Skeletal muscle satellite cell (primary cell): ENCODE results near the gene ITGB1.
"Not testable (repeated sequence)": the region's sequence is repeated elsewhere in the genome, so short reads cannot be mapped to it uniquely, and the experiment has no call there.

Source experiments
- H3K27me3 ChIP-seq: 2 replicates; pipeline ENCODE4 v1.7.0; 2013; ENCODE audit warnings: low read length; ENCODE audit not compliant: control insufficient read depth, insufficient read depth
- H3K36me3 ChIP-seq: 2 replicates; pipeline ENCODE4 v1.7.0; 2013; ENCODE audit warnings: mild to moderate bottlenecking, control low read depth, low read length; ENCODE audit not compliant: insufficient read depth
- H3K4me1 ChIP-seq: 2 replicates; pipeline ENCODE4 v1.7.0; 2013; ENCODE audit warnings: low read length; ENCODE audit not compliant: control insufficient read depth, insufficient read depth
- H3K4me2 ChIP-seq: 2 replicates; pipeline ENCODE4 v1.7.0; 2013; ENCODE audit warnings: mild to moderate bottlenecking, low read length
- H3K4me3 ChIP-seq: 2 replicates; pipeline ENCODE4 v1.7.0; 2013; ENCODE audit warnings: low read length
- H3K9ac ChIP-seq: 2 replicates; pipeline ENCODE4 v1.7.0; 2013; ENCODE audit warnings: mild to moderate bottlenecking, low read depth, low read length, moderate library complexity
- H3K9me3 ChIP-seq: replicated peaks from 2 replicates; pipeline ENCODE4 v1.7.0; 2013; ENCODE audit warnings: mild to moderate bottlenecking, control low read depth, low read length

Gene ITGB1

DNA sequence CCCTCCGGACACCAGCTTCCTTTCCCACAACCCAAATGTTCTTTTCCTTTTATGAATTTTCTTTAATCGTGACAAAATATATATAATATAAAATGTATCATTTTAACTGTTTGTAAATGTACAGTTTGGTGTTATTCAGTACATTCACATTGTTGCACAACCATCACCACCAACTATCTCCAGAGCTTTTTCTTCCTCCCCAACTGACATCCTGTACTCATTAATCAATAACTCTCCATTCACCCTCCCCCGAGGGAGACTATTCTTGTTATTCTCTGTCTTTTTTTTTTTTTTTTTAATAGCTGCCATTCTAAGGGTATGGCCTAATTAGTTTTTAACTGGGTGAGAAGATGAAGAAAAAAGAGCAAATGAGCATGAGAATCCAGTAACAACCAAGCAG is 30.6 kb upstream of the ITGB1 start:
- no peak overlapping the region for H3K9ac ChIP-seq
- no peaks in the 10 kb centered on the region for H3K36me3 ChIP-seq
- no peak overlapping the region for H3K4me3 ChIP-seq
- H3K27me3 ChIP-seq, result no peaks in the 10 kb centered on the region
- H3K9me3 ChIP-seq, result no peaks in the 10 kb centered on the region
- peaks cover 37% of the 10 kb centered on the region for H3K4me1 ChIP-seq
- H3K4me2 ChIP-seq, result no peak overlapping the region

DNA sequence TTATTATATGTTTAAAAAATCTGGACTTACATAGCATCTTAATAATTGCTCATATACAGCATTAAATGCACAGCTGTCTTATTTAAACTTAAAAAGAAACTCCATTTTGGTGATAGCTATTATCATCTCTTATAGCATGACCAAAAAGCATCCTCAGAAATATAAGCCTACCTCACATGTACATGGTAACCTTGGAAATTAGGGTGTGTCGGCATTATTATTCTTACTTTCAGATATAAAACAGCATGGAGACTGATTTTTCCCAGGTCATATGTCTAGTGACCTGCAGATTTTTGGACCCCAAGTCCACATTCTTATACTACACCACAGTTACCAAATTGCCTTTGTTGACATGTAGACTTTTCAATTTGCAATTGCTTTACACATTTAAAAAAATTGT is 29.1 kb upstream of the ITGB1 start:
- H3K27me3 ChIP-seq, result no peaks in the 10 kb centered on the region
- no peaks in the 10 kb centered on the region for H3K36me3 ChIP-seq
- no peak overlapping the region for H3K9ac ChIP-seq
- H3K9me3 ChIP-seq, result no peaks in the 10 kb centered on the region
- H3K4me1 ChIP-seq, result peaks cover 38% of the 10 kb centered on the region
- H3K4me3 ChIP-seq, result no peak overlapping the region
- H3K4me2 ChIP-seq, result no peak overlapping the region

DNA sequence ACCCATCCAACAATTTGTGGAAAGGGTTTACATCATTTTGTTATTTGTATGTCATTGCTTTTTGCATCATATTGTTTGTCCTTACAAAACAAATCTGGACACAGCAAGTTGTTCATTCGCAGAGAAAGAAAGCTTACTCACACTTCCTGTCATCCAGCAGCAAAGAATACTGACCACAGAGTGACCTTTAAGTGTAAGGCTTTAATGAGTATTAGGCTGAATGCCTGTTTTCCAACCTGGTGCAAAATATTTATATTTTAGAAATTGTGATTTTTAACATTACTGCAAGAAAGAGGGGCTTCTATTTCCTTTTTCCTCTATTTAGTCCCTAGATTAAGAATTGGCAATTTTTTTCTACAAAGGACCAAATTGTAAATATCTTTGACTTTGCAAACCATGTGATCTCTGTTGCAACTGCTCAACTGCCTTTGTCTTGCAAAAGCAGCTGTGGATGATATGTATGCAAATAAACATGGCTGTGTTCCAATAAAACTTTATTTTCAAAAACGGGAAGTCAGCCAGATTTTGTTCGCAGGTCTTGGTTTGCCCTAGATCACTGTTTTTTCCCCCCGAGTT is 27.8 kb upstream of the ITGB1 start:
- Histone ChIP-seq H3K4me3 (no peak overlapping the region), H3K9ac (peak overlapping the region; percentile 27), H3K9me3 (no peaks in the 10 kb centered on the region), H3K4me2 (peak overlapping the region; percentile 31), H3K27me3 (no peaks in the 10 kb centered on the region), H3K36me3 (no peaks in the 10 kb centered on the region), H3K4me1 (peaks cover 51% of the 10 kb centered on the region)

- peaks cover 53% of the 10 kb centered on the region for H3K4me1 ChIP-seq
- H3K9ac ChIP-seq, result peak overlapping the region; percentile 27
- no peaks in the 10 kb centered on the region for H3K27me3 ChIP-seq
- no peaks in the 10 kb centered on the region for H3K9me3 ChIP-seq
- H3K4me3 ChIP-seq, result no peak overlapping the region
- peak overlapping the region; percentile 31 for H3K4me2 ChIP-seq
- H3K36me3 ChIP-seq, result no peaks in the 10 kb centered on the region
These were observed 27.3 kb upstream of the ITGB1 start for GRCh38 chr10:32985341-32985764.

GRCh38 chr10:32984003-32984600 is 26.1 kb upstream of the ITGB1 start:
- Histone ChIP-seq H3K36me3 (no peaks in the 10 kb centered on the region), H3K27me3 (no peaks in the 10 kb centered on the region), H3K4me2 (peak overlapping the region; percentile 54), H3K4me3 (no peak overlapping the region), H3K9me3 (no peaks in the 10 kb centered on the region), H3K4me1 (peaks cover 60% of the 10 kb centered on the region), H3K9ac (peak overlapping the region; percentile 75)

DNA sequence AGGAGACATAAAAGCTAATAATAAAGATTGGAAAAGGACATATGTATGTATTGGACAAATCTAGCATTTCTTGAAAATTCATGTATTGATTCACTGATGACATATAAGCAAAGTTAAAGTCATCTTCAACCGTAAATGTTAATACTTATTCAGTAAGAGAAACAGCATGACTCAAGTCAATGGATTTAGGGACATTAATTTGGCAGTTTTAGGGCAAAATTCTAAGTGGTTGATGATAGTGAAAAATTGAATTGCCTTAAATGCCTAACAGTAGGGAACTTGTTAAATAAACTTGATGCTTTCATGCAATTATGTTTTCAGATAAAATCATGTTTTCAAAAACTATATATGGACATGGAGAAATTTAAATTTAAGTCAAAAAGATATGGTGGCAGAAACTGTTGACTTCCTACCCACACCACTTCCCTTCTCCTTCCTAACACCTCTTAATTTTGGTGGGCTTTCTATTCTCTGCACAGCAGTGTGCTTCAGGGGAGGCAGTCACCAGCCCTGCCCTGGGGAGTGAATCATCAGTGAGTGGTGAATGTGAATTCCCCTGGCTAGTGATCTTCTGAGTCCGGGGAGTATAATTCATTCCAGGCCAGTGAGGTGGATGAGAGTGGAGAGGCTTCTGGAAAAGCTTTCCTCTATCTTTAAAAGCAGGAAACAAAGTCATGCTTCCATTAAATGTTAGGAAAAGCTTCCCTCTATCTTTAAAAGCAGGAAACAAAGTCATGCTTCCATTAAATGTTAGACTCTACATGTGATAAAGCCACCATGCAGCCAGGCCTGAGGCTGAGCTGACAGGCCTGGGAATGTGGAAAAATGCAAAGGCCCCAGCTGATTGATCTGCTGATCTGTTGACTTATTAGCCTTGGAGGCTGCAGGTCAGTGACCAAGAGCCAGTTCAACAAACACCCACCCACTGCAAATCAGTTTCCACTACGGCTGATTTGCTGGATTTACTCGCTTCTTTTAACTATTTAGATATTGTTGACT is 25.2 kb upstream of the ITGB1 start:
- peak overlapping the region; percentile 43 for H3K4me3 ChIP-seq
- peak overlapping the region; percentile 75 for H3K9ac ChIP-seq
- peak overlapping the region; percentile 54 for H3K4me2 ChIP-seq
- H3K4me1 ChIP-seq, result peaks cover 60% of the 10 kb centered on the region
- no peaks in the 10 kb centered on the region for H3K9me3 ChIP-seq
- no peaks in the 10 kb centered on the region for H3K27me3 ChIP-seq
- no peaks in the 10 kb centered on the region for H3K36me3 ChIP-seq

DNA sequence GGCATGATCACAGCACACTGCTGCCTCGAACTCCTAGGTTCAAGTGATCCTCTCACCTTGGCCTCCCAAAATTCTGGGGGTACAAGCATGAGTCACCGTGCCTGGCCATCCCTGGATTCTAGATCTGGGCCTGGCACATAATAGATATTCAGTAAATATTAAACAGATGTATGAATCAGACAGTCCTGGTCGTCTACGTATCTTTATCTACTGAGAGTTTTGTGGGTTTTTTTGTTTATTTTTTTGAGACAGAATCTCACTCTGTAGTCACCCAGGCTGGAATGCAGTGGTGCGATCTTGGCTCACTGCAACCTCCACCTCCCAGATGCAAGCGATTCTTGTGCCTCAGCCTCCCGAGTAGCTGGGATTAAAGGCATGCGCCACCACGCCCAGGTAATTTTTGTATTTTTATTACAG is 24.3 kb upstream of the ITGB1 start:
- no peaks in the 10 kb centered on the region for H3K36me3 ChIP-seq
- H3K27me3 ChIP-seq, result no peaks in the 10 kb centered on the region
- peak overlapping the region; percentile 54 for H3K4me2 ChIP-seq
- H3K4me1 ChIP-seq, result peaks cover 60% of the 10 kb centered on the region
- H3K4me3 ChIP-seq, result peak overlapping the region; percentile 42
- peak overlapping the region; percentile 92 for H3K9ac ChIP-seq
- no peaks in the 10 kb centered on the region for H3K9me3 ChIP-seq

GRCh38 chr10:32981760-32982159 is 23.7 kb upstream of the ITGB1 start:
- peak overlapping the region; percentile 85 for H3K4me2 ChIP-seq
- H3K9me3 ChIP-seq, result no peaks in the 10 kb centered on the region
- no peak overlapping the region for H3K4me3 ChIP-seq
- H3K27me3 ChIP-seq, result no peaks in the 10 kb centered on the region
- H3K36me3 ChIP-seq, result no peaks in the 10 kb centered on the region
- H3K4me1 ChIP-seq, result peaks cover 60% of the 10 kb centered on the region
- peak overlapping the region; percentile 92 for H3K9ac ChIP-seq

GRCh38 chr10:32980558-32981468 is 22.8 kb upstream of the ITGB1 start:
- H3K4me2 ChIP-seq, result peak overlapping the region; percentile 85
- H3K4me3 ChIP-seq, result peak overlapping the region; percentile 64
- H3K36me3 ChIP-seq, result no peaks in the 10 kb centered on the region
- peaks cover 54% of the 10 kb centered on the region for H3K4me1 ChIP-seq
- H3K9ac ChIP-seq, result peak overlapping the region; percentile 92
- H3K9me3 ChIP-seq, result no peaks in the 10 kb centered on the region
- H3K27me3 ChIP-seq, result no peaks in the 10 kb centered on the region

GRCh38 chr10:32980242-32980557 is 22.2 kb upstream of the ITGB1 start:
- no peaks in the 10 kb centered on the region for H3K9me3 ChIP-seq
- H3K27me3 ChIP-seq, result no peaks in the 10 kb centered on the region
- peak overlapping the region; percentile 64 for H3K9ac ChIP-seq
- H3K4me2 ChIP-seq, result peak overlapping the region; percentile 85
- no peaks in the 10 kb centered on the region for H3K36me3 ChIP-seq
- H3K4me3 ChIP-seq, result peak overlapping the region; percentile 64
- peaks cover 49% of the 10 kb centered on the region for H3K4me1 ChIP-seq

- not testable (repeated sequence) for H3K4me2 ChIP-seq, H3K36me3 ChIP-seq, H3K4me3 ChIP-seq, H3K27me3 ChIP-seq, H3K9me3 ChIP-seq
- Histone ChIP-seq H3K4me1 (peaks cover 46% of the 10 kb centered on the region), H3K9ac (peak overlapping the region; percentile 64)
These were observed 21.7 kb upstream of the ITGB1 start for GRCh38 chr10:32979719-32980118.
